Central memory CD8-positive, alpha-beta T cell (primary cell): ENCODE measurements around the gene FBXO15.

Experiments used
- ATAC-seq: fragments of 150-1000 bp; cut with Tn5 transposase; replicated peaks from 2 replicates; pipeline ENCODE4 v1.10.0; 2022; ENCODE audit warnings: mild to moderate bottlenecking, moderate FRiP score, moderate number of reproducible peaks; ENCODE audit not compliant: poor library complexity, severe bottlenecking; ENCODE audit errors: extremely low read depth
- DNase-seq, 2 donors: peaks; one replicate each; pipeline ENCODE4 v3.0.0; 2021; ENCODE audit warnings: low spot score in 2 of 2
- H3K27ac Mint-ChIP-seq: one replicate; pipeline ENCODE4 v1.8.0; 2022; ENCODE audit warnings: low read depth, mild to moderate bottlenecking, moderate library complexity, mixed read lengths
- H3K27me3 Mint-ChIP-seq: one replicate; pipeline ENCODE4 v1.8.0; 2022; ENCODE audit warnings: mixed read lengths
- H3K36me3 Mint-ChIP-seq: one replicate; pipeline ENCODE4 v1.8.0; 2022; ENCODE audit warnings: mild to moderate bottlenecking, moderate library complexity, mixed read lengths; ENCODE audit not compliant: insufficient read depth
- H3K4me1 Mint-ChIP-seq: one replicate; pipeline ENCODE4 v1.8.0; 2022; ENCODE audit warnings: mixed read lengths
- H3K4me3 Mint-ChIP-seq: one replicate; pipeline ENCODE4 v1.8.0; 2022; ENCODE audit warnings: mild to moderate bottlenecking, moderate library complexity, mixed read lengths
- H3K9me3 Mint-ChIP-seq: one replicate; pipeline ENCODE4 v1.8.0; 2022; ENCODE audit warnings: mixed read lengths

Gene FBXO15, protein sequence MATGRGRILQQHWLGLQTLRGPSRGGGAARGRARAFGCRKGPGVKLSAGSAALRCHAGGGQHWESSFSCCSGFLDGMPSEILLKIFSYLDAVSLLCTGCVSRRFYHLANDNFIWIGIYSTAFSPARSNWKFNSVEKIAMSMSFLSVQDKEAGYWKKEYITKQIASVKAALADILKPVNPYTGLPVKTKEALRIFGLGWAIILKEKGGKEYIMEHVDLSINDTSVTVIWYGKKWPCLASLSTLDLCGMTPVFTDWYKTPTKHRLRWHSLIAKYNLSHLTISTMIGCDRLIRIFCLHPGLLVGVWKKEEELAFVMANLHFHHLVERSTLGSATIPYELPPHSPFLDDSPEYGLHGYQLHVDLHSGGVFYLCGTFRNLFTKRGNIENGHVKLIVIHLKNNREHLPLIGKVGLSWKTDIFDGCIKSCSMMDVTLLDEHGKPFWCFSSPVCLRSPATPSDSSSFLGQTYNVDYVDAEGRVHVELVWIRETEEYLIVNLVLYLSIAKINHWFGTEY

DNA sequence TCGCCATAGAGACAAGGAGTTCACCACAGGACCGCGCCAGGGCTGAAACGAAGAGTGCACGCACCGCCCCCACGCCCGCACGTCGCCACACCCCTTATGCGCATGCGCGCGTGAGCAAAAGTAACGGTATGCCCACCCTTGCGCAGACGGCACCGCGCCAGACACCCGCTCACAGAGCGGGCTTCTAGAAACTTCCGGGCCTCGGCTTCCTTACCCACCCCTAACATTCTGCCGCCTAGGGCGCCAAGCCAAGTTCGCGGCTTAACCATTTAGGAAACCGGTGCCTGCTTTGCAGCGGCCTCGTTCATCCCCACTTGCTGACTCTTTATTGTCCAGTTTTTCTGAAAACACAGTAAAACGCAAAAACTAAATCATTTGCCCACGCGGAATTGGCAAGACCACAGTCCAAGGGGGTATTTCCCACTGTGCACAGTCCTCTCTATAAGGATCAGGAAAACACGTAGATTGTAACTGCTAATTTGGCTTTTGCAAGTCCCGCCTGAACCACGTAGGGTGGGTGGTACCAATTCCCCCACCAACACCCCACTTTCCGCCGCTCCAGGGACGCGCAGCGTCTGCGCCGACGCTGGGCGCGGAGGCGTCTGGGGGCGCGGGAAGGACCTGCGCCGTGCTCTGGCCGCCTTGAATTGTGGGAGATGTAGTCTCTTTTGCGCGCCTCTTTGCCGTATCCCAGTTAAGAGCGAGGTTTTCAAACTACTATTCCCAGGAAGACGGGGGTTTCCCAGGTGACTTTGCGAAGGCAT lies at the start of gene FBXO15, which contains the start of gene TIMM21:
TSS of gene FBXO15 (minus strand) at position 56 of the 764 bp plus-strand sequence. CDS start at position 7, 49 bp downstream.
TSS of gene TIMM21 (plus strand) at position 745 of the 764 bp plus-strand sequence. CDS start 286 bp downstream, outside the sequence.
- peaks cover 36% of the 10 kb centered on the region for H3K4me1 Mint-ChIP-seq
- H3K9me3 Mint-ChIP-seq: no peaks in the 10 kb centered on the region
- peaks cover 21% of the 10 kb centered on the region for H3K36me3 Mint-ChIP-seq
- no peaks in the 10 kb centered on the region for H3K27me3 Mint-ChIP-seq
- peak within 1 kb of the TSS; percentile 98 for H3K27ac Mint-ChIP-seq
- peak within 1 kb of the TSS; percentile 95 for H3K4me3 Mint-ChIP-seq
- DNase-seq (peak; percentile 94 to 95), ATAC-seq (peak; percentile 88)

DNA sequence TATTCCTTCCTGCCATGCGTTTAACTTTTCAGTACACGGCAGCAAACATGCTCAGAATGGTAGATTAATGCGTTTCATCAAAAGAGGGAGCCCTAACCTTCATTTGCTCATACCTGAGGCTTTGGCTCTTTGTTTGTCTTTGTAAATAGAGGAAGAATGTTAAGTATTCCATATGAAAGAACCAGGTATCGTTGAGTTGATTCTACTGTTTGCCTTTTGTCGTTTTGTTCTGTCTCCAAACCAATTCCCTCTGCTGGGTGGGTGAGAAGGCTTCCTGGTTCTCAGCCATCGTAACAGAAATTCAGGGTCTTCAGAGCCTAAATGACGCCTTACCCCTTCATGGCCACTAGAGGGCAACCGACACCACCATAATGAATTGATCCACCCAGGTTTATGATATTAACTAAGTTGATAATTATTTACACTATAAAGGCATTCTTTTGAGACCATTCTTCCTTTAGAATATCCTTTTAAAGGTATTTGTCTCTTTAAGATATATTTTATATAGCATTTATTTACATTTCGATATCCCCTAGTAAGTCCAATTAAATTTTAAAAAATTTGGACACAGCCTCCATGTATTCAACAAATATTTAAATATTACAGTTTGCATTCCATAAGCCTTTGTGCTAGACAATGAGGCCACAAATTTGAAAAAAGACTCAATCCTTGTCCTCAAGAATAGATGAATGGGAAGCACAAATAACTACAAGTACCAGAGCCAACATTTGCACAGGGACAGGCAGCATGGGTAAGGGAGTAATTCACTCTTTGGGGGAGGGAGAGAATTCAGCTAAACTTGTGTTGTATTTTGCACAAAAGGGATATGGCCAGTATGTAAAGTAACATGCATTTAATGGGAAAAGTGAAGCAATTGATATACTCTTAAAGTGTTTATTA lies 48.8 kb upstream of the FBXO15 start:
- Mint-ChIP-seq H3K36me3 (no peaks in the 10 kb centered on the region), H3K4me1 (peaks cover 8% of the 10 kb centered on the region), H3K27ac (peak overlapping the region; percentile 22), H3K9me3 (no peaks in the 10 kb centered on the region), H3K4me3 (peak overlapping the region; percentile 68), H3K27me3 (peaks cover 21% of the 10 kb centered on the region)
- peak in 1 of 2 donors; percentile 42 for DNase-seq
- peak; percentile 82 for ATAC-seq

DNA sequence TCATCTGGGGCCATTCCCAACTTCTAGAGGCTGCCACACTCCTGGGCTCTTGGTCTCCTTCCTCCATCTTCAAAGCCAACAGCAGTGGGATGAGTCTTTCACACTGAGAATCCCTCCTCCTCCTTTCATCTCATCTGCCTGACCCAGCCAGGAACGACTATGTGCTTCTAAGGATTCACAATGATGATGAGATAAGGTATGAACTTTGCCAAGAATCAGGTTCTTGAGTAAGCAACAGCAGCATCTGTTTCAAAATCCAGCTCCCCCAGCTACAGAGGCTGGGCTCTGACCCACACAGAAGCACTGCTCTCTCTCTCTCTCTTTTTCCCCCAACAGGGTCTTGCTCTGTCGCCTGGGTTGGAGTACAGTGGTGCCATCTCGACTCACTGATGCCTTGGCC lies 47.1 kb upstream of the FBXO15 start:
- Mint-ChIP-seq H3K27ac (no peak overlapping the region), H3K4me1 (peaks cover 8% of the 10 kb centered on the region), H3K4me3 (no peak overlapping the region), H3K36me3 (no peaks in the 10 kb centered on the region), H3K27me3 (peaks cover 37% of the 10 kb centered on the region), H3K9me3 (no peaks in the 10 kb centered on the region)
- ATAC-seq (no peak), DNase-seq (no peak)

DNA sequence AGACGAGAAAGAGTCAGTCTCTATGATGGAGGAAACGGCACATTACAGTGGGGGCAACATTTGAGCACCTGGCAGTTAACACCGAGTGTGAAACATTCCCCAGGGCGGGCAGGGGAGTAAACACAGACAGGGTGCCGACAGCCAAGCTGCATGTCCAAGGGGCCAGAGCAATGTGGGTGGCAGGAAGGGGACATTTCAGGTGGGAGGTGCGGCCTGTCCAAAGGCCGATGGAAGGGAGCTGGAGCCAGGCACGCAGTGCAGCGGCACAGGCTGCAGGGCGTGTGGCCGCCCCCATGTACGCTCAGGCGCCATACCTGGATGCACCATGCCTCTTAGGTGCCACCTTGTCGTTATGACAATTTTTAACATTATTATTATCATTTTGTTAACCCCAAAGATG lies 43.9 kb upstream of the FBXO15 start:
- Mint-ChIP-seq H3K27ac (no peak overlapping the region), H3K27me3 (peaks cover 60% of the 10 kb centered on the region), H3K4me3 (no peak overlapping the region), H3K36me3 (peaks cover 2% of the 10 kb centered on the region), H3K9me3 (no peaks in the 10 kb centered on the region), H3K4me1 (peaks cover 8% of the 10 kb centered on the region)
- no peak for DNase-seq
- no peak for ATAC-seq

DNA sequence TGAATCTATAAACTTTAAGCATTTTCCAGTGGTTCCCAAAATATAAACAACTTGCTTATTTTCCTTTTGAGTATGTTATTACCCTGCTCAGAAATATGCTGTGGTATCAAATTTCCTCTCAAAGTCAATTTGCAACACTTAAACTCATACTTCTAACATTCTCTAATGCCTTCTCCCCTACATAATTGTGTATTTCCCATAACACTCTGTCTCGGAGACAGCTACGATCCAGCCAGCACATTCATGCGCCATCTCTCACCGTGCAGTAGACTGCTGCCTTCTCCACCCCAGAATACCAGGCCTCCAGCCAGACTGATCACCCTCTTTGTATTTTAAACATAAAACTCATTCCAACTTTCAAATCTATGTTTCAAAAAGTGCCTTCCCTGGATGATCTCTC lies 42.5 kb upstream of the FBXO15 start:
- Mint-ChIP-seq H3K36me3 (peaks cover 2% of the 10 kb centered on the region), H3K4me3 (no peak overlapping the region), H3K9me3 (no peaks in the 10 kb centered on the region), H3K27me3 (peaks cover 65% of the 10 kb centered on the region), H3K4me1 (no peaks in the 10 kb centered on the region), H3K27ac (no peak overlapping the region)
- no peak for DNase-seq
- no peak for ATAC-seq

DNA sequence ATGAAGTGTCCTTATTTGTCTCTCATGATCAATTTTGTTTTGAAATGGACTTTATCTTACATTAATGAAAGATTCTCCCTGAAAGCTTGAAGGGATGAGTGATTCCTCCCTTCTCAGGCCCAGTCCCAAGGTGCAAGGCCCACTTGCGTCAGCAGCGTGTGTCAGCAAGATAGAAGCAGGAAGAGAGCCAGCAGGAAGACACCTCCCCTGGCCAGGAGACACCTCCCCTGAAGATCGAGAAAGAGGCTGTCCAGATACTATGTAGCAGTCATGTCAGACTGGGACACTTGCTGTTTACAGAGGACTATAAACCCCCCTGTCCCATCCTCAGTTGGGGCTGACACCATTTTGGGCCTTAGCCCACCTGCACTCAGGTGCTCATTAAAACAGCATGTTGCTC lies 39.0 kb upstream of the FBXO15 start:
- H3K27ac Mint-ChIP-seq: no peak overlapping the region
- H3K4me1 Mint-ChIP-seq: no peaks in the 10 kb centered on the region
- no peaks in the 10 kb centered on the region for H3K9me3 Mint-ChIP-seq
- ATAC-seq (no peak), DNase-seq (no peak)
- no peak overlapping the region for H3K4me3 Mint-ChIP-seq
- peaks cover 2% of the 10 kb centered on the region for H3K36me3 Mint-ChIP-seq
- H3K27me3 Mint-ChIP-seq: peaks cover 77% of the 10 kb centered on the region

DNA sequence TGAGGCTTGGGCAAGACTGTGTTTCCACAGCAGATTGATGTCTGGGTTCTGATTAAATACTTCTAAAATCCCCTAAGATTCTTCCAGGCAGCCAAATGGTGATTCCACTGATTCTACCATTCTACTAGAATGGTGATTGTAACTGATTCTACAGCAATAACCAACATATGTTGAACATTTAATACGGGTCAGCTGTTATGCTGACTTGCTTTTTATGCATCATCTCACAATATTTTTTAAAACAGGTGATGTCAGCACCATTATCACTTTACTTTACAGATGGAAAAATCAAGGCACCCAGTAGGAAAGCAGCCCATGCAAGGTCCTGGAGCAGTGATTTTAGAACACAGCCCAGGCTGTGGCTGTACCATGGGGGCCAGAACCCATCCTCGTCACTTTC lies 38.2 kb upstream of the FBXO15 start:
- DNase-seq (no peak), ATAC-seq (no peak)
- Mint-ChIP-seq H3K27ac (no peak overlapping the region), H3K4me3 (no peak overlapping the region), H3K27me3 (peaks cover 75% of the 10 kb centered on the region), H3K36me3 (peaks cover 2% of the 10 kb centered on the region), H3K9me3 (no peaks in the 10 kb centered on the region), H3K4me1 (no peaks in the 10 kb centered on the region)

DNA sequence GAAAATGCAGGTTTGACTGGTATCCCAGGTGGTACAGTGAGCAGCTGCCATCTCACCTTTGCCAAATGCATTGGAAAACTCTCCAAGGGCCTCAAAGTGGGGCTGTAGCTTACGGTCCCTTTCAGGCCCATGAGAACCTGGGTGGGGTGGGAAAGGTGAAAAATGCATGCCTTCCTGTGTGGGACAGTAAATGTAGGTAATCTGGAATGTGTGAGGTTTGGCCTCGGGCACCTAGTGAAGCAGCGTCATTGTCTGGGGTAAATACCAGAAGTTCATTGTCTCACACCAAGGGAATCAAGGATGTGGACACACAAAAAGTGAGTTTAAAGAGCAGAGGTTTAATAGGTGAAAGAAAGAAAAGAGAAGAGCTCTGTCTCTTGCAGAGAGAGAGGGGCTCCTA lies 37.2 kb upstream of the FBXO15 start:
- Mint-ChIP-seq H3K36me3 (peaks cover 2% of the 10 kb centered on the region), H3K4me1 (no peaks in the 10 kb centered on the region), H3K27ac (no peak overlapping the region), H3K9me3 (no peaks in the 10 kb centered on the region), H3K27me3 (peaks cover 72% of the 10 kb centered on the region), H3K4me3 (no peak overlapping the region)
- DNase-seq: no peak
- no peak for ATAC-seq

DNA sequence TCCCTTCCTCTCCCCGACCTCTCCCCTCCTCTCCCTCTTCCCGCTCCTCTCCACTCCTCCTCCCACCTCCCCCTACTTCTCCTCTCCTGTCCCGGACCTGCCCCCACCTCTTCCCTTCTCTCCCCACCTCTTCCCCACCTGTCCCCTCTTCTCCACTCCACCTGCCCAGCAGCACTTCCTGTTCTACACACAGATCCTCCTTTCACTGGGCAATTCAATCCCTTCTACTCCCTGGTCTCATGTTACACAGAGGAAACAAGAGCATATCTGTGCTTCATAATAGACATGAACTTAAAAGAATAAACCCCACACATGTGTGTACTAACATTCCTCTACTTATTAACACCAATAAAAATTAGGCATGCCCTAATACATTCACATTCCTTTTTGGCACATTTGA lies 35.5 kb upstream of the FBXO15 start:
- Mint-ChIP-seq H3K27me3 (peaks cover 63% of the 10 kb centered on the region), H3K36me3 (no peaks in the 10 kb centered on the region), H3K27ac (no peak overlapping the region), H3K4me1 (no peaks in the 10 kb centered on the region), H3K4me3 (no peak overlapping the region), H3K9me3 (no peaks in the 10 kb centered on the region)
- ATAC-seq (no peak), DNase-seq (no peak)

DNA sequence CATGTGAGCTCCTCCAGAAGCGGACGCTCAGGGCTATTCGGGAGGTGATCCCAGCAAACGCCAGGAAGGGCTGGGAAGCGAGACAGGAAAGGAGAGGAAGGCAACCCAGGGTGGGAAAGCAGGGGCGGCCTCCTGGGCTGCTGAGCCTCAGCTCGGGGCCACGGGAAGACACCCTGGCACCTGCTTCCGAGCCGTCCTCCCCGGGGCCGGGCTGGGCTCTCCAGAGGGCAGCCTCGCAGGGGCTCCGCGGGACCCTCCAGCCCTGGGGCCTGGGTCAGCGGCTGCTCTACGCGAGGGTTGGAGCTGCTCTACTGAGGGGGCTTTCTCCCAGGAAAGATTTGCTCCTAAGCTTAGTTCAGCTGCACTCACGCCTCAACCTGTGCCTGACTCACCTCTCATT lies 34.7 kb upstream of the FBXO15 start:
- no peak for DNase-seq
- Mint-ChIP-seq H3K36me3 (no peaks in the 10 kb centered on the region), H3K27me3 (peaks cover 55% of the 10 kb centered on the region), H3K4me1 (no peaks in the 10 kb centered on the region), H3K9me3 (no peaks in the 10 kb centered on the region), H3K27ac (no peak overlapping the region), H3K4me3 (no peak overlapping the region)
- ATAC-seq: no peak

DNA sequence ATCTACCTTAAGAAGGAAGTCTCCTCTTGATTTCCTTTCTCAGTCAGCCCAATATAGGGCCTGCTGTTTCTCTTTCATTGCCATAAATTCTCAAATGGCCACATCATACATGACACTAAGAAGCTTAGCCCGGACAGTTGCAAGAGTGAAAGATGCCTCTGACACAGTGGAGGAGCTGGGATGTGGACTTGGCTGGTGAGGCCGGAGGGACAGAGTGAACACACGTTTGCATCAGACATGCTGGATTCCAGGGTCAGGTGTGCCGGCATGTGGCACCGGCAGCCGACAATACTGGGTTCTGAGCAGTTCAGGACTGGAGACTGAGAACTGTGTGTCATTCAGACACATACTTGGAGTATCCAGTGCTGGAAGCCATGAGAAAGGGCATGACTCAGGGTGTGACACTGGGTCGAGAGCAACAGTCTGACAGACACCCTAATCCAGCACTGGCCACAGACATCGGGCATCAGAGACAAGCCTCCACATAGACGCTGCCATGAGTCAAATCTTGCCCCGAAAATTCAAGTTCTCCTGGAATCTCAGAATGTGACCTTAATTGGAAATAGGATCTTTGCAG lies 32.1 kb upstream of the FBXO15 start:
- H3K9me3 Mint-ChIP-seq: no peaks in the 10 kb centered on the region
- no peaks in the 10 kb centered on the region for H3K4me1 Mint-ChIP-seq
- no peak overlapping the region for H3K27ac Mint-ChIP-seq
- H3K27me3 Mint-ChIP-seq: peaks cover 69% of the 10 kb centered on the region
- ATAC-seq (no peak), DNase-seq (no peak)
- no peaks in the 10 kb centered on the region for H3K36me3 Mint-ChIP-seq
- H3K4me3 Mint-ChIP-seq: no peak overlapping the region

DNA sequence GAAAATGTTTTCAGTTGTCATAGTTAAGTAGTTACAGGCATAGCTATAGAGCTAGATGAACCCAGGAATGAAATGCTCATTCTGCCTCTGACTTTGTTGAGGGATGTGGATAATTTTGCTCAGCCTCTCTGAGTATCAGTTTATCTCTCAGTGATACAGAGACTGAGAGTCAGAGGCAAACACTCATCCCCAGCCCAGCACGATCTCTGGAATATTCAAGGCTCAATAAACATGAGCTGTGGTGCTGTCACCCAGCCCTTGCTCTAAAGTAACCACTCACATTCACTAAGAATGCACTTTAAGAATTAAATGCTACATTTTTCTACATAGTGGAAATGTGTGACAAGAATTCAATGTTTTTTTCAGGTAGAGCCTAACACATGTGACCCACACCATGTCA lies 31.2 kb upstream of the FBXO15 start:
- DNase-seq (no peak), ATAC-seq (no peak)
- Mint-ChIP-seq H3K27me3 (peaks cover 66% of the 10 kb centered on the region), H3K27ac (no peak overlapping the region), H3K4me1 (no peaks in the 10 kb centered on the region), H3K36me3 (no peaks in the 10 kb centered on the region), H3K4me3 (no peak overlapping the region), H3K9me3 (no peaks in the 10 kb centered on the region)
